Thyroid gland (tissue), 4 donors: ENCODE measurements around the gene CTIF. TPM values are rescaled to one million over a fixed set of nuclear protein-coding genes. Genes with fewer than 3 reads are reported as not detected.

Source experiments
- DNase-seq, 2 donors: peaks; one replicate each; pipeline ENCODE4 v3.0.0-alpha.2; 2019
- H3K27ac ChIP-seq, 3 donors: fragments of 200-600 bp; sonication (generic); 1 replicate in 2 of 3; 2 replicates in 1 of 3; pipeline ENCODE4 v1.5.1; 2016 to 2019; ENCODE audit warnings: mild to moderate bottlenecking in 1 of 3, moderate library complexity in 1 of 3
- H3K27me3 ChIP-seq: fragments of 200-600 bp; sonication (generic); one replicate; pipeline ENCODE4 v1.5.1; 2019
- H3K36me3 ChIP-seq, 2 donors: fragments of 200-600 bp; sonication (generic); one replicate each; pipeline ENCODE4 v1.5.1; 2016 to 2019
- H3K4me1 ChIP-seq, 2 donors: fragments of 200-600 bp; sonication (generic); one replicate each; pipeline ENCODE4 v1.5.1; 2017 to 2019
- H3K4me3 ChIP-seq, 3 donors: fragments of 200-600 bp; sonication (generic); replicated peaks in 1 of 3; 1 replicate in 2 of 3; 2 replicates in 1 of 3; pipeline ENCODE4 v1.5.1; 2016; ENCODE audit warnings: mild to moderate bottlenecking in 1 of 3
- H3K9me3 ChIP-seq: fragments of 200-600 bp; sonication (generic); one replicate; pipeline ENCODE4 v1.5.1; 2017
- CTCF ChIP-seq, 6 experiments: fragments of 200-600 bp in 3 of 6; fragments of 450-650 bp in 3 of 6; sonication (generic) in 3 of 6; IDR thresholded peaks; one replicate each; pipeline ENCODE4 v1.5.1; 2016 to 2019; ENCODE audit warnings: antibody characterized with exemption in 6 of 6, mild to moderate bottlenecking in 2 of 6, inconsistent platforms in 1 of 6, moderate library complexity in 1 of 6
- POLR2A ChIP-seq, 2 donors: fragments of 450-650 bp; IDR thresholded peaks; one replicate each; pipeline ENCODE4 v1.6.1; 2017; ENCODE audit warnings: antibody characterized with exemption in 2 of 2, mild to moderate bottlenecking in 2 of 2, moderate library complexity in 1 of 2
- WGBS, 2 donors: methylation state at CpG; one replicate each; pipeline ENCODE4 v1.1.5; 2017; 5-methylcytosine and 5-hydroxymethylcytosine counted together
- intact Hi-C: fragments of 100-400 bp; cut with DNase I; formaldehyde crosslinking; loops from one replicate; pipeline ENCODE4 v1.15.1; 2023
- total RNA-seq, 4 donors: library from RNA; depleted of rRNA; stranded (reverse); fragments of >200 nt; gene quantifications; one replicate each; pipeline ENCODE4 v1.2.3, GENCODE V29; 2016

The CTIF gene
- total RNA-seq, 4 donors from 2014 or later, result 18.7 to 29.8 (median 23.6) TPM

GRCh38 chr18:48857023-48857694, 318.3 kb downstream of the CTIF start:
- no peaks in the 10 kb centered on the region for H3K9me3 ChIP-seq
- H3K27ac ChIP-seq, result no peak overlapping the region
- no peaks in the 10 kb centered on the region for H3K4me1 ChIP-seq
- no peaks in the 10 kb centered on the region for H3K36me3 ChIP-seq
- H3K27me3 ChIP-seq, result no peaks in the 10 kb centered on the region
- no peak overlapping the region for H3K4me3 ChIP-seq
- no peak for DNase-seq
- intact Hi-C loops, result loop anchor here (10.0 kb wide), 1 partner anchor 172 kb away; no protein-coding TSS in a partner anchor
- TF ChIP-seq CTCF (IDR thresholded peaks at IDR 0.05), result no peak
- TF ChIP-seq POLR2A (IDR thresholded peaks at IDR 0.05), result no peak
- 89 to 95% methylated on average over 12 to 13 of the region's 14 CpGs for WGBS, 2 donors

- H3K36me3 ChIP-seq, result no peaks in the 10 kb centered on the region
- 93 to 94% methylated on average over 4 of the region's 4 CpGs for WGBS, 2 donors
- H3K27ac ChIP-seq, result no peak overlapping the region
These were observed 319.8 kb downstream of the CTIF start for GRCh38 chr18:48858676-48859075.

GRCh38 chr18:48859311-48860268, 320.8 kb downstream of the CTIF start:
- WGBS, 2 donors, result 83 to 86% methylated on average over 34 to 43 of the region's 43 CpGs
- Histone ChIP-seq H3K36me3 (no peaks in the 10 kb centered on the region), H3K9me3 (no peaks in the 10 kb centered on the region), H3K4me1 (peaks cover 4 to 11% of the 10 kb centered on the region in 2 donors), H3K4me3 (no peak overlapping the region), H3K27ac (no peak overlapping the region), H3K27me3 (no peaks in the 10 kb centered on the region)
- intact Hi-C loops, result loop anchor here (10.0 kb wide), 1 partner anchor 175 kb away; no protein-coding TSS in a partner anchor
- no peak for DNase-seq
- no peak for TF ChIP-seq POLR2A (IDR thresholded peaks at IDR 0.05)

More at GRCh38 chr18:48858676-48859075, 319.8 kb downstream of the CTIF start:
- no peaks in the 10 kb centered on the region for H3K27me3 ChIP-seq
- no peak for DNase-seq
- TF ChIP-seq CTCF (IDR thresholded peaks at IDR 0.05) (no peak), POLR2A (IDR thresholded peaks at IDR 0.05) (no peak)
- H3K4me1 ChIP-seq, result peaks cover 4 to 11% of the 10 kb centered on the region in 2 donors
- no peak overlapping the region for H3K4me3 ChIP-seq
- intact Hi-C loops, result loop anchor here (10.0 kb wide), 1 partner anchor 174 kb away; no protein-coding TSS in a partner anchor
- H3K9me3 ChIP-seq, result no peaks in the 10 kb centered on the region

- Histone ChIP-seq H3K4me1 (peaks cover 4 to 11% of the 10 kb centered on the region in 2 donors), H3K27ac (no peak overlapping the region), H3K36me3 (no peaks in the 10 kb centered on the region), H3K4me3 (no peak overlapping the region), H3K9me3 (no peaks in the 10 kb centered on the region), H3K27me3 (no peaks in the 10 kb centered on the region)
- no peak for DNase-seq
- intact Hi-C loops, result no loop called here
- 90 to 92% methylated on average over 28 of the region's 28 CpGs for WGBS, 2 donors
- TF ChIP-seq POLR2A (IDR thresholded peaks at IDR 0.05) (no peak), CTCF (IDR thresholded peaks at IDR 0.05) (no peak)
These were observed 321.7 kb downstream of the CTIF start for GRCh38 chr18:48860269-48861180.
